ENCODE data around the gene PDE8B. TPM values are rescaled to one million over a fixed set of nuclear protein-coding genes. Genes with fewer than 3 reads are reported as not detected.

Gene PDE8B
- total RNA-seq, 1 donor from 2014 or later, result 7.3 TPM

DNA sequence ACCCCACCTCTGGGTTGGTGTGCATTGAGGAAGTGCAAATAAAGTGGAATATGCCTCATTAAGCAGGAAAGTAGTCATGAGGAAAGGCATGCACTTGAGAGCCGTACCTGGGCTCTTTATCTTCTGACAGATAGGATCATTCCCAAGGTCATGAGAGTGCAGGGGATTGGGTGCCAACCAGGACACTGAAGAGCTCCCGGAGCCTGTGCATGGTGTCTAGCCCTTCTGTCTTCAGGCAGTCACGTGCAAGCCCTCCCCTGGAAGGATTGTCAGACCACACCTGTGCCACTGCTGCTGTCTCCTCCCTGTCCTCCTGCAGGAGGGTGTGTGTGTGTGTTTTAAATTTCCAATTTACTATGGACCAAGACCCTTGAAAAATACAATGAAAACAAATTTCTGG lies 69.6 kb downstream of the PDE8B start:
- FAIRE-seq, result no peak
- DNase-seq (ENCODE audit: low spot score in 2 of 2), result no peak

DNA sequence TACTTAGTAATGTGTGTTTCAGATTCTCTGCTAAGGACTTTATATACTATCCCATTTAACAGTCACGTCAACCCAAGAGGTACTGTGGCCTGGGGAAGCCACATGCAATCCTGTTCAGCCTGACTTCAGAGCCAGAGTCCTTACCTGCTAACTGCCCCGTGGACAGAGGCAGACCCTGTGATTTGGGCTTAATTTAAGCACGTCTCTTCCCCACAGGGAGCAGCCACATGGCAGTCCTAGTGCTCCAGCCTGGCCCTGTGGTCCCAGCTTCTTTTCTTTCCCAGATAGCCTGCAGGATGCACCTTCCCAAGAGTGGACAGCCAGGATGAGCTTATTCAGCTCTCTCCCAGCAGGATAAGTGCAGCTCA lies 71.5 kb downstream of the PDE8B start:
- no peak for FAIRE-seq
- no peak for DNase-seq (ENCODE audit: low spot score in 2 of 2)

DNA sequence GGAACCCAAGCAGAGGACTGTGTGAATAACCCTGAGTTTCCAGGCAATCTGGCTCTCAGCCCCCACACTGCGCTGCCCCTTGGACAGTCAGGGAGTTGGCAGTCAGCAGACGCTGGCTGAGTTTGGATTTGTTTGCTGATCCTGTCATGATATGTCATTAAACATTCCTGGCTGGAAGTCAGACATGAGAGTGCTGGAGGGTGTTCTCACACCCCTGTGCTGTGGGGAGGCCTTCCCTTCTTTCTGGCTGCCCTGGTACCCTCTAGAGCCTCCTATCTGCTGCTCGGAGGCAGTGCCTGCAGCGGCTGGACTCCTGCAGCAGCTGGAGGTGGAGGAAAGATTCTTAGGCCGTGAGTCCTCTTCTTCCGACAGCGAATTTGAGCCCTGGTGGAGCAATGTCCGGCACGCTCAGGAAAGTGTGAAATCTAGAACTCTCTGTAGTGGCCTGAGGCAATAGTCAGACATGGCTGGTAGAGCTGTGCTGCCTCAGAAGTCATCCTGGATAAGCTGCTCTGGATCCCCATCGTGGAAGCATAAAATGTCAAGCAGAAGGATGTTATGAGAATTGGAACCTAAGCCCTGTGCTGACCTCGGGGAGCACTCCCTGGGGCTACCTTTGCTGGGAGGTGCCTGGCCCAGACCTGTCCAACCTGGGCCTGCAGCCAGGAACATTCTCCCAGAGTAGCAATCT lies 72.0 kb downstream of the PDE8B start:
- no peak for DNase-seq (ENCODE audit: low spot score in 2 of 2)

DNA sequence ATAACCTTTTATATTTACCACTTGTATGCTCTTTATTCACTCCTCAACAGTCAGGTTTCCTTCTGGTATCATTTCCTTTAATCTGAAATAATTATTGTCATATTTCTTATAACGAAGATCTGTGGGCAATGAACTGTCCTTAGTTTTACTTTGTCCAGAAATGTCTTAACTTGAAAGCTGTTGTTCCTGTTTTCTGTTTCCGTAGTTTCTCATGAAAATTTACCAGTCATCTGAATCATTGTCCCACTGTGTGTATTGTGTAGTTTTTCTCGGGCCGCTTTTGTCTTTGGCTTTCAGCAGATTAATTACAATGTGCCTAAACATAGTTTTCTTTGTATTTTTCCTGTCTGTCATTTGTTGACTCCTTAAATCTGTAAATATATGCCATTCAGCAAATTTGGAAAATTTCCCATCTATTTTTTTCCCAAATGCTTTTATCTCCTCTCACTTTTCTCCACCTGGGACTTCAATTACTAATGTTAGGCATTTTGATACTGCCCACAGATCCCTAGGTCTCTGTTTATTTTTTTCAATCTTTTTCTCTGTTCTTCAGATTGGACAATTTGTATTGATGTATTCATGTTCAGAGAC lies 74.9 kb downstream of the PDE8B start:
- FAIRE-seq (no peak), DNase-seq (ENCODE audit: low spot score in 2 of 2) (no peak)

More for the DNA sequence above, 72.0 kb downstream of the PDE8B start:
- FAIRE-seq, result no peak

DNA sequence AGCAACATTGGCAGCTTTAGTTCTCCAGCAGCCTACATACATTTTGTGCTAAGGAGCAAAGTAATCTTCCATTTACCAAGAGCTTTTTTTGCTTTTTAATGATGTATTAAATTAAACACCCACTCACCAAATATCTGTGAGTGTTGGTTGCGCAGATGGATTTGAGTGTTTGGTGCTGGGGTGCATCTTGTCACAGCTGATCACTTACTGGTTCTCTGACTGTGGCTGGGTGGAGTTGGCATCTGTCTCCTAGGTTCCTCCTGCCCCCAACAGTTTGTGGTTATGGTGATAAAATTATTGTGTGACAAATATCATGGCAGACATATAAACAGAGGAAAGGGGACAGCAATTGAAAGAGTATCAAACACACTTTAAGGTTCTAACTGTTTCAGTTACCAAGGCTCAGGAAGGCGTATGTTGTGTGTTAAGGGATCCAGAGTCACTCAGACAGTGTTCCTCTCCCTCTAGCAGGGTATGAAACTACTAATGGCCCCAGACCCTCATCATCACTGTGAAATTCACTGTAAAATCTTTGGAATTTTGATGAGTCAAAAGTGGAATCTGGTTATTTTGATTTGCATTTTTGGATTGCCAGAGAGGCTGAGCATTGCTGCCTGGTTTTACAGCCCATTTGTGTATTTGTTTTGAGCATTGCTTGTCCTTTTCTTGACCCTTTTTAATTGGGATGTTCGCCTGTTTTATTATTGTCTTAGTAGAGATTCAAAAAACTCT lies 81.7 kb downstream of the PDE8B start:
- FAIRE-seq, result no peak
- no peak for DNase-seq (ENCODE audit: low spot score in 2 of 2)

DNA sequence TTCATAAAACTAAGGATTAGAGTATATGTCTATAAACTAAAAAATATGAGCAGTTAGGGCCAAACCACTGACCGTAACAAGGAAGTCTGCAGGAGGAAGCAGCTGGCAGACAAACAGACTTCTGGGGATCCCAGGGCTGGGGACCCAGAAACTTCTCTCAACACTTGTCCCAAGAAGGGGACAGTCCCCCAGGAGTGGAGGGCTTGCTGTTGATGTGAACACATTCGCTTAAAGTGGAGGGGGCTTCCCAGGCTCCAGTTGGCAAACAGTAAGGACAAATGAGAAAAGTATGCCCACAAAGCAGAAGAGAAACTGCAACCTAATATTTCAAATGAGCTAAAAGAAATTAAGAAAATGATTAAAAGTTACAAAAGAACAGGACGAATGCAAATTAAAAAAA lies 83.7 kb downstream of the PDE8B start:
- no peak for DNase-seq (ENCODE audit: low spot score in 2 of 2)
- no peak for FAIRE-seq

DNA sequence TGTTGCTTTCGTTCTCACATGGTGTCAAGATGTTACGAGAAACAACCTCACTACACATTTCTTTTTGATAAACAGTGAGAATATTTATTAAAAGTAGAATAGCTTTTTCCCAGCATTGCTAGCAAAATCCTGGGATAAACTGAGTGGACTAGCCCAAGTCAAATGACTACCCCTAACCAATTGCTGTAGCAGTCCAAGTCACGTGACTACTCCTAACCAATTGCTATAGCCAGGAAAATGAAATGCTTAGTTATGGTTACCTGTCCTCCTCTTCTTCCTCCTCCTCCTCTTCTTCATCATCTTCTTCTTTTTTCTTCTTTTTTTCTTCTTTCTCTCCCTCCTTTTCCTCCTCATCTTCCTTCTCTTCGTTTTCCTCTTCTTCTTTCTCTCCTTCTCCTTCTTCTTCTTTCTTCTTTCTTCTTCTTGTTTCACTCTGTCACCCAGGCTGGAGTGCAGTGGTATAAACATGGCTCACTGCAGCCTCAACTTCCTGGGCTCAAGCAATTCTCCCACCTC lies 85.4 kb downstream of the PDE8B start:
- no peak for FAIRE-seq
- DNase-seq (ENCODE audit: low spot score in 2 of 2), result no peak

DNA sequence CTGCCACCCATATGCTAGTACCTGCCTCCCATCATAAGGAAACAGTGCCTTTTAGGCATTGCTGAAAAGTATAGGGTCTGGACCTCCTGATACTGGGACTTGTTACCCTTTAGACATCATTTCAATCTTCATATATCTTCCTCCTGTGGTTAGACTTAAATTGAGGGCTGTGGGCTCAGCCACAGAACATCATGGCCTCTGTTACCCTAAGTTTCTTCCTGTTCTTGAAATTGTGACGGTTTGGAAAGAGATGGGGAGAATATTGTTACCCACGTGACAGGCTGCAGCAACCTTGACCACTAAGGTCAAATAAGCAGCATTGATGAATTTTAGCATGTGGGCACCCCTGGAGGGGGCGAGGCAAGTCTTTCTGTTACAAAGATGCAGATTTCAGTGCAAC lies 87.7 kb downstream of the PDE8B start:
- FAIRE-seq (no peak), DNase-seq (ENCODE audit: low spot score in 2 of 2) (no peak)

DNA sequence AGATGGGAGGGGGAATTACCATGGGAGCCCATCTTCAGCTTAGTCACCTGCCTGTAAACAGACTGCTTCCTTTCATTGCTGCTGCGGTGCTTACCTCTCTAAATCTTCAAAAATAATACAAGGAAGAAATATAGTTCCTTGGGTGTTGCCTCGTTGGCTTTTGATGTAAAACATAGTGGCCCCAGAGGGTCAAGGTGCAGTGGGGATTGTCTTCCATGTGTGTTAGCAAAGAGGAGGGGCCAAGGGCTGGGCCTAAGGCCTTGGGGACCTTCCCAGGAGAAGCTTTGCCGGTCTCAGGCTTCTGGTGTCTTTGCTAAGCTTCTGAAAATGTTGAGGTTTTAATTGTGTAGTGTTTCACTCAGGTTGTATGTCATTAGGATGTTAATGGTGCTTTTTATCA lies 90.0 kb downstream of the PDE8B start:
- DNase-seq (ENCODE audit: low spot score in 2 of 2) (no peak), FAIRE-seq (no peak)

DNA sequence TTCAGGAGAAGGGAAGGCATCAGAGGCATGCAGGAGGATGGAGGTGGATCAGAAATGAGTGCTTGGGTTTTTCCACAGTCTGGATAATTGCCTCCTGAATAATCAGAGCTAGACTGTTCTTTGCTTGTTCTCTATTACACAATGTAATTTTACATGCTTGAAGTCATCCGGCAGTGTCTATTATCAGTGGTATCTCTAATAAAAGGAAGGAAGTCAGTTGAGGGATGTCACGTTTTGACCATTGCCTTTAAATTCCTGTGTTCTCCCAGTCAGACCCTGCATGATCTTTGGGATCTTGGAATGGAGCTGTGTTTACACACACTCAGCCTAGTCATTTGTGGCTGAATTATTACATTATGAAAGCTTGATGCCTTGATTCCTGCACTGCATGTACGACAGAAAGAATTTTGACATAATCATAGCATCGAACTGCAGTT lies 91.0 kb downstream of the PDE8B start:
- FAIRE-seq, result no peak
- DNase-seq (ENCODE audit: low spot score in 2 of 2), result no peak

DNA sequence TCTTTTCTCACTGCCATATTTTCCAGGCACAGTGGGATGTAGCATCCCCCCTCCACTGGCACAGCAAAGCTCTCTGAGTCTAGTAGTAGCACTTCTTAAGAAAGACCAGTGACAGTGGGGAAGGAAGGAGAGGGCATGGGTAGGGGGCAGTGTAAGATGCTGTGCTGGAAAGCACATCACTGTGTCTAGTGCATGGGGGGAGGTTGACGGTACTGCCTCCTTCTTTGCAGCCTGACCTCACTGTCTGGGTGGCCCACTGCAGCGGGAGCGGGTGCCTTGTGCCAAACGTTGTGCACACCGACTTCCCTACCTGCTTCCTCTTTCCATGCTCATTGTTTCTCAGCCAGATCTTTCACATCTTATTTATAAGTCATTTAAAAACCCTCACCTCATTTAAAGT lies 91.8 kb downstream of the PDE8B start:
- no peak for FAIRE-seq

DNA sequence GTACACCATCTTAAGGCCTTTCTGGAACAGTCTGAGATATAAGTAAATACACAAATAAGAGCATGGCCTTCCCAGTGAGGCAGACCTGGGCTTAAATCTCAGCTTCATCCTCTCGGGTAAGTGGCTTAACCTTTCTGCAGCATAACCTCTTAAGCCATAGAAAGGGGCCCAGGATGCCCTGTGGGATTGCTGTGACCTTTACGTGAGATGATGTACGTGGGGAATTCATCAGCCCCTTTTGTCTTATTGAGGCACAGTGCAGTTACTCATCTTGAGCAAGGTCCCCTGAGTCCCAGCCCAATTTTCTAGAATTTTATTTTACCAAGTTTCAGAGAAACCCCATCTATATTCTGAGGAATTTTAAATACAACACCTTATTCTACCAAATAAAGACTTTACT lies 92.2 kb downstream of the PDE8B start:
- no peak for FAIRE-seq

More for the DNA sequence above, 91.8 kb downstream of the PDE8B start:
- DNase-seq (ENCODE audit: low spot score in 2 of 2), result no peak

DNA sequence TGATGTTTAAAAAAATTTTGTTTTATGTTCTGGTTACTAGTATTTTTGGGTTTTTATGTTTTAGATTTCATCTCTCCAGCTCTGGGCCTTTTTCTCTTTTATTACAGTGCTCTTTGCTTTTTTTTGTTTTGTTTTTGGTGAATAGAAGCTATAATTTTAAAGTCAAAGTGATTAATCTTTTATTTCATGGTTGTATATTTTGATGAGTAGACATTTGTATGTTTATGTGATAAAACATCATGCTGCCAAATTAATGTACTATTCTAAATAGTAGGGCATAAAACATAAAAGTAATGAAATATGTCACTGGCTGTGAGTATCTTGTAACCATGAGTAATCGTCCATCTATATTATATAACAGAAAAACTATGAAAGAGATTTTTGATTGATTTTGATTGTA lies 93.9 kb downstream of the PDE8B start:
- FAIRE-seq (no peak), DNase-seq (ENCODE audit: low spot score in 2 of 2) (no peak)

More for the DNA sequence above, 92.2 kb downstream of the PDE8B start:
- DNase-seq (ENCODE audit: low spot score in 2 of 2), result no peak

DNA sequence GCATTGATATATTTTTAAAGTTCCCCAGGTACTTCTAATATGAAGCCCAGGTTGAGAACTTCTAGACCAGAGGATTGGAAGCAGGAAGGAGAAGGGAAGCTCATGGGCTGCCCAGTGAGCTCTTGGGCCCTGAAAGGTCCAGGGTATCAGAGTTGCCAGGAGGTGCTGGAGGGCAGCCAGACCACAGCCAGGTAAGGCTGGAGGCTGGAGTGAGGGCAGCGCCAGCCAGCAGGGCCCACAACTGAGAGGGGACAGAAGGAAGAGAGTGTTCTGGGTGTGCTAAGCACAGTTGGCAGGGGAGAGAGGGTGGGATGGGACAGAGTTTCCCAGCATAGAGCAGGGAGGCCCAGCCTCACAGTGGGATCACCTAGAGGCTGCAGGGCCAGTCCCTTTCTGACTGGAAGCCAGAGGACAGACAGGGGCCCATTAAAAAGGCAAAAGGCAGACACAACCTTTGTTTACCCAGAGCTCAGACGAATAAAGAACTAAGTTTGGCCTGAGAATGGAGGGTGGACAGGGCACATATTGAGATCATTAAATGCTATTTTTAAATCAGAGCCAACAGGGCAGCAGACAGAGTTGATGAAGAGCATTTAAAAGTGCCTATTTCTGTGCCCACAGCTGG lies 94.9 kb downstream of the PDE8B start:
- DNase-seq (ENCODE audit: low spot score in 2 of 2) (no peak), FAIRE-seq (no peak)

DNA sequence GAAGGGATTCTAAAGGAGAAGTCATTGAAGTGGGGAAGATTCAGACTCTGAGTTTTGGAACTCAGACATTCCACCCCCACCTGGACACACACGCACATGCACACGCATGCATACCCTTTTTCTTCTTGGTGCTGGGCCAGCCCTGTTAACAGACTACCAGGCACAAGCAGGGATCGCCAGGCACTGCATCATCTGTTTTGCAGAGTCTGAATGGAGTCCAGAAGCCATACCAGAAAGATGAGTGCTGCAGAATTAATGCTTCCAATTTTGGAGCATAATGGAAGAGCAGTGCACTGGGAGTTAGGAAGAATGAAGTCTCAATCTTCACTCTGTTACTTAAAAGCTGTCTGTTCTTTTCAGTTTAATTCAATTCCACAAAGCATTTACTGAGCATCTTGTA lies 95.5 kb downstream of the PDE8B start:
- FAIRE-seq (no peak), DNase-seq (ENCODE audit: low spot score in 2 of 2) (no peak)

DNA sequence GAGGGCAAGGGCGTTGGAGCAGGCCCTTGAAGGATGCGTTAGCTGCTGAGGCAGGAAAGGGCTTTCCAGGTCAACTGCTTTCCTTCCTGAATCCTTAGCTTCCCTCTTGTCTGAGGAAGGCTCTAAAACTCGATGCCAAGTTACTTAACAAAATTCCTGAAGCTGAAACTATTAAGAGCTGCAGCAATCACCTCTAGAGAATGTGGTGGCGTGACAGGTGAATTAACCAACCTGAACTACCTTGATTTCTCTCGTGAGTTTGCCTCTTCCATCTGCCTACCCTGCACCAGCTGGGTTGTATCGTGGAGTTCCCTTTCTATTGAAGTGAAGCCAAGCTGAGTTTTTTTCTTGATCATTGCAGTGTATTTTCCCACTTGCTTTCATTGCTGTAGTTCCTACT lies 96.1 kb downstream of the PDE8B start:
- no peak for DNase-seq (ENCODE audit: low spot score in 2 of 2)
- no peak for FAIRE-seq

DNA sequence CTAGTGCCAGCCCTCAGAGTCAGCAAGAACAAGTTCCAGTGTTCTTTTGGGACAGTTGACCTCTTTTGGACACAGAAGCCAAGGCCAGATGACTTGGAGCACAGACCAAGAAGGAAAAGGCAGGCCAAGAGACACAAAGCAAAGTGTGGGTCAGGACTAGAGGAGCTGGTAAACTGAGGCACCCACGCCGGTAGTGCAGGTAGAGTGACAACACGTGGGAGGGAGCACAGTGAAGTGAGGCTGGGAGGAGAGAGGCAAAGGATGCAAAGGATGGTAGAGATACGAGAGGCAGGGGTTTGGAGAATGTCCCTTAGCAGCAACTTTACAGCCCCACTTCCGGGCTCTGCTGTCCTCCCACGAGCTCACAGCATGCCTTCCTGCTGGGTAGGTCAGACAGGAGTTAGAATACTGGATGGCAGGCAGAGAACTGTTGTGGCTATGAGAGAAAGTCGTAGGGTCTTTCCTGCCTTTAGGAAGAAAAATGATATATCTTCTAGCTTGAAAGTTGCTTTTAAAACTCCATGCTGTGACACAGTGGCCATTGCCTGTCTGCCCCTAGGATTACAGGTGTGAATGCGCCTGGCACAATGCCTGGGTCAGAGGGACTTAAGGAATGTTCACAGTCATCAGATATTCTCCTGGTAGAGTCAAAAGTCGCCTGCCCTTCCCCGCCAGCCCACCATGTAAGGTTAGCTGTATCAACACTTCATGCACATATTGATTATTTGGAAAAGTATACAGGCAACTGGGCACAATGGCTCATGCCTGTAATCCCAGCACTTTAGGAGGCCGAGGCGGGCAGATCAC lies 97.9 kb downstream of the PDE8B start:
- no peak for FAIRE-seq
- DNase-seq (ENCODE audit: low spot score in 2 of 2), result no peak

DNA sequence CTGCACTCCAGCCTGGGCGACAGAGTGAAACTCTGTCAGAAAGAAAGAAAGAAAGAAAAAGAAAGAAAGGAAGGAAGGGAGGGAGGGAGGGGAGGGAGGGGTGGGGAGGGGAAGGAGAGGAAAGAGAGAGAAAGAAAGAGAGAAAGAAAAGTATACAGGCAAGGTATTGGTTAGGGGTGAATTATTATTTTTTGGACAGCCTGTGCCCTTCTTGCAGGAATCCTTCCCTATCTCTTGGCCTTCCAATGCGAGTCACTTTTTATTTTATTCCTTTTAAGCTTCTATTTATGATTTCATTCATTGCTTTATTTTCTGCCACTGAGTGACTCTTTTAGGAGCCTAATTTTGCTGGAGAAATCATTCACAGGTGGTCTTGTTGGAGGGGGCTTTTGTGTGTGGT lies 98.7 kb downstream of the PDE8B start:
- DNase-seq (ENCODE audit: low spot score in 2 of 2) (no peak), FAIRE-seq (no peak)

DNA sequence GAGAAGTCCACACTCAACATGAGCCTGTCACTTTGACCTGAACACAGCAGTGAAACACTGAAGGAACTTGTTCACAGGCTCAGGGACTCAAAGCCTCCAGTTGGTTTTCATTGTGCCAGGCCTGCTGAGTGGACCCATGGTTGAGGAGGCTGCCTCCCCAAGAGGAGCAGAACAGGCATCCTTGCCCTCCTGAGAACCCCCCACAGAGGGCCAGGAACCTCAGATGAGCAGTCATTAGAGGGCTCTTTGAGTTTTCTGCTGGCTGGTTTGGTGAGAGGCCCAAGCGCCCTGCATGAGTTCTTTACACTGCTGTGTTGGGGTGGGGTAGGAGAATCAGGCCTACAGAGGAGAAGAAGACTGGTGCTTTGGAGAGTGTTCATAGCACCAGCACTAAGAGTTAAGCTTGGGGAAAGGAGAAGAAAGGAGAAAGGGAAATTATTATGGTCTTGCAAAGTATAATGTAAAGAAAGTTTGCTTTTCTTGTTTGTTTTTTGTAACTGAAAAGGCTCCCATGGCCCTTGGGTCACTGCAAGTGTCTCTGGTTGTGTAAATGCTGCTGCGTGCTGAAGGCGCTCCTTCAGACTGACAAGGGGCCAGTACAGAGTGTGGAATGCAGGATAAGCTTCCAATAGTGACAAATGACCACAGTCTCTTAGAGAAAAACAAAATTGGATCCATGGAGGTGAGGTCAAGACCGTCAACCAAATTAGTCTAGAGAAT lies 100.2 kb downstream of the PDE8B start:
- DNase-seq (ENCODE audit: low spot score in 2 of 2) (no peak), FAIRE-seq (no peak)

DNA sequence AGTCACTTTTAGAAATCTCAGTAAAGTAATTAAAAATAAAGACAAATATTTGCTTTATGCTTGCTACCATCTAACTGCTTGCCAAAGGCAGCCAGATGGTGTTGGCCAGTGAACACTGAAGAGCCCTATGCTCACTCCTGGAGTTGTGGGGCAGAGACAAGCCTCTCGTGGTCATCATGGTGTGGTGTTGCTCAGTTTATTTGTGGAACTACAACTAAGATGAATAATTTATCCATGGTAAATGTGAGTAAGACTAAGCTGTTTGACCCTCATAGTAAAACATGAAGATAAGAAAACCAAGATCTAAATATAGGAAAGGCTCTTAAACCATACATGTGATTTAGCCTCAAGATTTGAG lies 100.7 kb downstream of the PDE8B start:
- FAIRE-seq, result no peak
- no peak for DNase-seq (ENCODE audit: low spot score in 2 of 2)
